Tibial nerve (tissue), 4 donors: ENCODE measurements around the gene PPP4R3A. TPM values are rescaled to one million over a fixed set of nuclear protein-coding genes. Genes with fewer than 3 reads are reported as not detected.
"Not testable (repeated sequence)": the region's sequence is repeated elsewhere in the genome, so short reads cannot be mapped to it uniquely, and the experiment has no call there.

Experiments
- DNase-seq, 2 donors: peaks; one replicate each; pipeline ENCODE4 v3.0.0-alpha.2; 2019; ENCODE audit warnings: low spot score in 2 of 2
- H3K27ac ChIP-seq, 4 donors: fragments of 200-600 bp; sonication (generic) in 3 of 4; one replicate each; pipeline ENCODE4 v1.5.1; 2017 to 2019; ENCODE audit warnings: mild to moderate bottlenecking in 1 of 4
- H3K27me3 ChIP-seq, 2 donors: fragments of 200-600 bp; sonication (generic) in 1 of 2; one replicate each; pipeline versions ENCODE4 v1.5.1 to v1.6.0; 2017 to 2019
- H3K36me3 ChIP-seq, 3 donors: fragments of 200-600 bp; sonication (generic); one replicate each; pipeline ENCODE4 v1.5.1; 2018 to 2019
- H3K4me1 ChIP-seq, 4 donors: fragments of 200-600 bp; sonication (generic) in 3 of 4; one replicate each; pipeline ENCODE4 v1.5.1; 2017 to 2019
- H3K4me3 ChIP-seq, 4 donors: fragments of 200-600 bp; sonication (generic) in 3 of 4; one replicate each; pipeline ENCODE4 v1.5.1; 2017 to 2019; ENCODE audit warnings: mild to moderate bottlenecking in 1 of 4, moderate library complexity in 1 of 4
- H3K9me3 ChIP-seq, 4 donors: fragments of 200-600 bp; sonication (generic) in 3 of 4; one replicate each; pipeline ENCODE4 v1.5.1; 2017 to 2019
- CTCF ChIP-seq, 5 experiments: fragments of 200-600 bp in 3 of 5; fragments of 450-650 bp in 2 of 5; sonication (generic) in 3 of 5; IDR thresholded peaks; one replicate each; pipeline ENCODE4 v1.5.1; 2016 to 2019; ENCODE audit warnings: antibody characterized with exemption in 5 of 5, mild to moderate bottlenecking in 3 of 5, moderate library complexity in 2 of 5
- EP300 ChIP-seq, 2 donors: sonication (generic); formaldehyde crosslinking; IDR thresholded peaks; one replicate each; pipeline ENCODE4 v1.6.1; 2017; ENCODE audit warnings: antibody characterized with exemption in 2 of 2, mild to moderate bottlenecking in 1 of 2
- POLR2A ChIP-seq, 2 donors: fragments of 450-650 bp; IDR thresholded peaks; one replicate each; pipeline ENCODE4 v1.6.1; 2017; ENCODE audit warnings: antibody characterized with exemption in 2 of 2, mild to moderate bottlenecking in 2 of 2, moderate library complexity in 2 of 2
- WGBS, 2 donors: methylation state at CpG; one replicate each; pipeline ENCODE4 v1.1.5; 2018; 5-methylcytosine and 5-hydroxymethylcytosine counted together
- total RNA-seq, 4 donors: library from RNA; depleted of rRNA; stranded (reverse); fragments of >200 nt; gene quantifications; one replicate each; pipeline ENCODE4 v1.1.0, GENCODE V29; 2016

Gene PPP4R3A
- total RNA-seq, 4 donors from 2014 or later: 63.3 to 104 (median 80.2) TPM

DNA sequence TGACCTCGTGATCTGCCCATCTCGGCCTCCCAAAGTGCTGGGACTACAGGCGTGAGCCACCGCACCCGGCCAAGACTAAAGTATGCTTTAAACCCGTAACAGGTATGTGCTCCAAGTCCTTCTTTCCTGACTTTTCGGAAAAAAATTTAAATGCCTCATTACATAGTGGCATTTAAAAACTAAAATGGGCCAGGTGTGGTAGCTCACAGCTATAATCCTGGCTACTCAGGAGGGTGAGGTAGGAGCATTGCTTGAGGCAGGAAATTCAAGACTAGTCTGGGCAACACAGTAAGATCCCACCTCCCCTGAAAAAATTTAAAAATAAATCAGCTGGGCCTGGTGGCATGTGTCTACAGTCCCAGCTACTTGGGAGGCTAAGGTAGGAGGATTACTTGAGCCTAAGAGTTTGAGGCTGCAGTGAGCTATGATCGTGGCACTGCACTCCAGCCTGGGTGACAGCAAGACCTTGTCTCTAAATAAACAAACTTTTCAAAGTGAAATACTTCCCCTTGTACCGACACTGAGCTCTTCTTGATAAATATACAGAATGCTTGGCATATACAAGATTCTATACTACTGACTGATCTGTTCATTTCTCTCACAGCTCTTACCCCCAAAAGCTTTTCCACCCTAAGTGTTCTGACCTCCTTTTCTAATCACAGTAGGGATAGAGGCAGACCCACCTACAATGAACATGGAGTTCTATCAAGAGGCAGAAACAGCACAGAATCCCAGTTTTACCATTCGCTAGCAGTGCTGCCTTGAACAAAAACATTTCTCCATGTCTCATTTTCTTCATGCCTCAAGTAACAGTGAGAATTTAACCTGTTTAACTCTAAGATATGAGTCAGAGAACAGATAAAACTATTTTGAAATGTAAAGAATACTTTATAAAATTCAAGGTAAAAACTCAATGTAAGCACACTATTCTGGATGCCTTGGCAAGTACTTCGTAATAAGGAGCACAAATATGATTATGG lies 7.9 kb downstream of the PPP4R3A start:
- Histone ChIP-seq H3K36me3 (peaks cover 0 to 20% (median 0%) of the 10 kb centered on the region in 3 donors), H3K27ac (no peak overlapping the region), H3K9me3 (no peaks in the 10 kb centered on the region), H3K4me1 (peaks cover 3 to 75% (median 22%) of the 10 kb centered on the region in 4 donors), H3K4me3 (no peak overlapping the region), H3K27me3 (no peaks in the 10 kb centered on the region)
- 89 to 94% methylated on average over 11 of the region's 11 CpGs for WGBS, 2 donors
- no peak for TF ChIP-seq EP300 (IDR thresholded peaks at IDR 0.05)
- no peak for TF ChIP-seq POLR2A (IDR thresholded peaks at IDR 0.05)
- no peak for TF ChIP-seq CTCF (IDR thresholded peaks at IDR 0.05)
- DNase-seq: no peak

DNA sequence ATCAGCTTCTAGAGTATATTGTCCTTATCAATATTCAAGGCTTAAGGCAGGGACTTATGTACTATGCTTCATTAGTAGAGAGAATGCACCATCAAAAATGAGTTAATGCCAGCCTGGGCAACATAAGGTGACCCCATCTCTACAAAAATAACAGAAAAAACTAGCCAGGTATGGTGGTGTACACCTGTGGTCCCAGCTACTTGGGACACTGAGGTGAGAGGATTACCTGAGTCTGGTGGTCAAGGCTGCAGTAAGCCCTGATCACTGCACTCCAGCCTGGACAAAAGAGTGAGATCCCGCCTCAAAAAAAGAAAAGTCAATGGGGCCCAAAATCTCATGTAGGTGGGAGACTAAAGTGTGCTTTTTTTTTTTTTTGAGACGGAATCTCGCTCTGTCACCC lies 8.8 kb downstream of the PPP4R3A start:
- peaks cover 0 to 20% (median 0%) of the 10 kb centered on the region in 3 donors for H3K36me3 ChIP-seq
- WGBS, 2 donors: 91 to 93% methylated on average over 3 of the region's 3 CpGs
- H3K27me3 ChIP-seq: no peaks in the 10 kb centered on the region
- TF ChIP-seq POLR2A (IDR thresholded peaks at IDR 0.05) (no peak), CTCF (IDR thresholded peaks at IDR 0.05) (no peak), EP300 (IDR thresholded peaks at IDR 0.05) (no peak)
- no peak for DNase-seq
- no peak overlapping the region for H3K27ac ChIP-seq
- H3K4me1 ChIP-seq: peaks cover 3 to 76% (median 21%) of the 10 kb centered on the region in 4 donors
- no peaks in the 10 kb centered on the region for H3K9me3 ChIP-seq
- H3K4me3 ChIP-seq: no peak overlapping the region

GRCh38 chr14:91496790-91497189 lies 13.3 kb downstream of the PPP4R3A start:
- H3K27ac ChIP-seq: no peak overlapping the region

DNA sequence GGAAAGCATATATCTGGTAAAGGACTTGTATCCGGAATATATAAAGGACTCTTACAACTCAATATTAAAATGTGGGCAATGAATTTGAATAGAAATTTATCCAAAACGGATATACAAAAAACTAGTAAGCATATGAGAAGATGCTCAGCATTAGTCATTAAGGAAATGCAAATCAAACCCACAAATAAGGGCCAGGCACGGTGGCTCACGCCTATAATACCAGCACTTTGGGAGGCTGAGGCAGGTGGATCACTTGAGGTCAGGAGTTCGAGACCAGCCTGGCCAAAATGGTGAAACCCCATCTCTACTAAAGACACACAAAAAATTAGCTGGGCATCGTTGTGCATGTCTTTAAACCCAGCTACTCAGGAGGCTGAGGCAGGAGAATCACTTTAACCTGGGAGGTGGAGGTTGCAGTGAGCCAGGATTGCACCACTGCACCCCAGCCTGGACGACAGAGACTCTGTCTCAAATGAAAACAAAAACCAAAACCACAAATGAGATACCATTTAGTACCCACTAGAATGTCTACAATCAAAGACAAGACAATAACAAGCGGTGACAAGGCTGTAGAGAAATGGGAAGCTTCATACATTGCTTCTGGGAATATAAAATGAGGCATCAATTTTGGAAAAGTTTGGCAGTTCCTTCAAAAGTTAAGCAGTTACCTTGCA lies 15.6 kb downstream of the PPP4R3A start:
- H3K27ac ChIP-seq, H3K4me3 ChIP-seq, H3K27me3 ChIP-seq, DNase-seq, H3K9me3 ChIP-seq: not testable (repeated sequence)
- H3K4me1 ChIP-seq: peaks cover 0 to 67% (median 49%) of the 10 kb centered on the region in 4 donors
- H3K36me3 ChIP-seq: peaks cover 0 to 16% (median 0%) of the 10 kb centered on the region in 3 donors
- 75 to 80% methylated on average over 8 of the region's 8 CpGs for WGBS, 2 donors

More at GRCh38 chr14:91496790-91497189, 13.3 kb downstream of the PPP4R3A start:
- Histone ChIP-seq H3K9me3 (no peaks in the 10 kb centered on the region), H3K36me3 (peaks cover 0 to 8% (median 0%) of the 10 kb centered on the region in 3 donors), H3K4me1 (peaks cover 3 to 80% (median 49%) of the 10 kb centered on the region in 4 donors), H3K27me3 (no peaks in the 10 kb centered on the region), H3K4me3 (no peak overlapping the region)
- 96 to 100% methylated on average over 1 of the region's 1 CpG for WGBS, 2 donors
- DNase-seq: no peak
- TF ChIP-seq CTCF (IDR thresholded peaks at IDR 0.05) (no peak), EP300 (IDR thresholded peaks at IDR 0.05) (no peak), POLR2A (IDR thresholded peaks at IDR 0.05) (no peak)

GRCh38 chr14:91493169-91493568 lies 16.9 kb downstream of the PPP4R3A start:
- H3K4me1 ChIP-seq: peaks cover 0 to 67% (median 47%) of the 10 kb centered on the region in 4 donors
- WGBS, 2 donors: 74 to 75% methylated on average over 3 of the region's 3 CpGs
- TF ChIP-seq EP300 (IDR thresholded peaks at IDR 0.05) (no peak), POLR2A (IDR thresholded peaks at IDR 0.05) (no peak), CTCF (IDR thresholded peaks at IDR 0.05) (no peak)
- no peaks in the 10 kb centered on the region for H3K27me3 ChIP-seq
- no peak overlapping the region for H3K27ac ChIP-seq
- H3K4me3 ChIP-seq: no peak overlapping the region
- no peaks in the 10 kb centered on the region for H3K9me3 ChIP-seq
- no peak for DNase-seq
- peaks cover 0 to 14% (median 0%) of the 10 kb centered on the region in 3 donors for H3K36me3 ChIP-seq
